Chondrocyte (in vitro differentiated cells): ENCODE measurements around the gene DIP2C. TPM values are rescaled to one million over a fixed set of nuclear protein-coding genes. Genes with fewer than 3 reads are reported as not detected.

Experiments
- DNase-seq: peaks from one replicate; pipeline ENCODE4 v3.0.0; 2021; ENCODE audit warnings: mixed read lengths, low spot score
- H3K27ac Mint-ChIP-seq: one replicate; pipeline ENCODE4 v1.8.0; 2021; ENCODE audit warnings: mild to moderate bottlenecking, moderate library complexity, mixed read lengths; ENCODE audit not compliant: unreplicated experiment
- H3K27me3 Mint-ChIP-seq: 2 replicates; pipeline ENCODE4 v1.8.0; 2021; ENCODE audit warnings: low read depth, mixed read lengths
- H3K36me3 Mint-ChIP-seq: 2 replicates; pipeline ENCODE4 v1.8.0; 2021; ENCODE audit warnings: low read depth, mixed read lengths
- H3K4me1 Mint-ChIP-seq: 2 replicates; pipeline ENCODE4 v1.8.0; 2021; ENCODE audit warnings: low read depth, mild to moderate bottlenecking, mixed read lengths
- H3K4me3 Mint-ChIP-seq: one replicate; pipeline ENCODE4 v1.8.0; 2021; ENCODE audit warnings: mild to moderate bottlenecking, moderate library complexity, mixed read lengths; ENCODE audit not compliant: unreplicated experiment
- H3K9me3 Mint-ChIP-seq: 2 replicates; pipeline ENCODE4 v1.8.0; 2021; ENCODE audit warnings: low read depth, mixed read lengths
- total RNA-seq: library from RNA; stranded (reverse); gene quantifications from 3 replicates; pipeline ENCODE4 v1.2.1, GENCODE V29; 2021
- TF ChIP-seq, protein P1 (sequence below): fragments of 200-600 bp; sonication (generic); IDR thresholded peaks from 2 replicates; pipeline ENCODE4 v1.5.0; 2021; ENCODE audit warnings: antibody characterized with exemption, mild to moderate bottlenecking, moderate library complexity

Gene DIP2C
- total RNA-seq, 1 donor from 2014 or later, result 47.9 TPM

- Mint-ChIP-seq H3K27ac (no peak overlapping the region), H3K9me3 (no peaks in the 10 kb centered on the region), H3K4me3 (no peak overlapping the region), H3K4me1 (peaks cover 21% of the 10 kb centered on the region), H3K36me3 (no peaks in the 10 kb centered on the region), H3K27me3 (no peaks in the 10 kb centered on the region)
- no peak for DNase-seq
- TF ChIP-seq, protein P1, sequence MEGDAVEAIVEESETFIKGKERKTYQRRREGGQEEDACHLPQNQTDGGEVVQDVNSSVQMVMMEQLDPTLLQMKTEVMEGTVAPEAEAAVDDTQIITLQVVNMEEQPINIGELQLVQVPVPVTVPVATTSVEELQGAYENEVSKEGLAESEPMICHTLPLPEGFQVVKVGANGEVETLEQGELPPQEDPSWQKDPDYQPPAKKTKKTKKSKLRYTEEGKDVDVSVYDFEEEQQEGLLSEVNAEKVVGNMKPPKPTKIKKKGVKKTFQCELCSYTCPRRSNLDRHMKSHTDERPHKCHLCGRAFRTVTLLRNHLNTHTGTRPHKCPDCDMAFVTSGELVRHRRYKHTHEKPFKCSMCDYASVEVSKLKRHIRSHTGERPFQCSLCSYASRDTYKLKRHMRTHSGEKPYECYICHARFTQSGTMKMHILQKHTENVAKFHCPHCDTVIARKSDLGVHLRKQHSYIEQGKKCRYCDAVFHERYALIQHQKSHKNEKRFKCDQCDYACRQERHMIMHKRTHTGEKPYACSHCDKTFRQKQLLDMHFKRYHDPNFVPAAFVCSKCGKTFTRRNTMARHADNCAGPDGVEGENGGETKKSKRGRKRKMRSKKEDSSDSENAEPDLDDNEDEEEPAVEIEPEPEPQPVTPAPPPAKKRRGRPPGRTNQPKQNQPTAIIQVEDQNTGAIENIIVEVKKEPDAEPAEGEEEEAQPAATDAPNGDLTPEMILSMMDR, result no peak
These were observed 136.2 kb downstream of the DIP2C start for GRCh38 chr10:553233-553632.

DNA sequence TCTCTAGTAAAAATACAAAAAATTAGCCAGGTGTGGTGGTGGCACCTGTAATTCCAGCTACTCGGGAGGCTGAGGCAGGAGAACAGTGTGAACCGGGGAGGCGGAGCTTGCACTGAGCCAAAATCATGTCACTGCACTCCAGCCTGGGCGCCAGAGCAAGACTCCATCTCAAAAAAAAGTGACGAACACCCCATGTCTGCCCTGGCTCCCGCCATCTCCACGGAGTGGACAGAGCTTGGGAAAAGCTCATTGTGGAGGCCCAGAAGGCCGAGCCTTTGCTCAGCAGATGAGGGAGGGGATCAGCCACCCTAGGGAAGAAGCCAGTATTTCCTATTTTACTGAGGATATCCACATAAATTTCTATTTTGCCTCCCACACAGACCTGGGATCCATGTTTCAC, 136.8 kb downstream of the DIP2C start:
- Mint-ChIP-seq H3K27me3 (no peaks in the 10 kb centered on the region), H3K4me3 (no peak overlapping the region), H3K27ac (no peak overlapping the region), H3K36me3 (no peaks in the 10 kb centered on the region), H3K4me1 (peaks cover 19% of the 10 kb centered on the region), H3K9me3 (no peaks in the 10 kb centered on the region)
- DNase-seq, result no peak
- TF ChIP-seq, protein P1, result no peak

DNA sequence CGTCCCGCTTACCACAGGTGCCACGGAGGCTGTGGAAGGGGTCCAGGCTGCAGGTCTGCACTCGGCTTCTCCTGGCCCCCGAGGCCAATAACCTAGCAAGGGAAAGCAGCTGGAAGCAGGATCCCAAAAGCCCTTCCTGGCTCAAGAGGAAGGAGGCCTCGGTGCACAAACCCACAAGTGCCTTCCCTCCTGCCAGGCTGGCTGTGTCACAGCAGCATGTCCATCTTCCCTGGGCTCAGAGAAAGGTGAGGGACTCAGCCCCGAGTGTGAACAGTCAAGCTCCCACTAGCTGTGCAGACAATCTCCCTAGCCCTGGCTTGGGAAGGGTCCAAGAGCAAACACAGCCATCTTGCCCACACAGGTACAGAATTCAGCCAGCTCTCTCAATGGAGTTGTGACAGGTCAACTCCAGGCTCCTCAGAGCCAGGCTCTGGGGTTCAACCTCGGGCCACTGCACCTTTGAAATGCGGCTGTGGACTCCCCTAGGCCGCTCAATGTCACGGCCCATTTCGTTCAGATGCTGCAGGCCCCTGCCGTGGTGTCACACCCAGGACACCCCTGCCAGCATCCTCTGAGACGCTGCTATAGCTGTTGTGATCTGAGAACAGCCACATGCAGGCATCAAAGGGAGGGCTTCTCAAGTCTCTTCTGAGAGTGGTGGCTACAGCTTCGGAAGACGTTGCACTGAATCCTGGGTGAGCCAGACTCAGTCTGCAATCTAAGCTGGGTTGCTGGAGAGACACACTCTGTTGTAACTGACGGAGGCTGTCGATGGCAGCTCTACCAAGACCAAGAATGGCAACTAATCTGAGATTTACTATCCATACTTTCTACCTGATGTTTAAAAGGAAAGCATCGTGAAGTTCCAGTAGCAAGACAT, 137.9 kb downstream of the DIP2C start:
- no peak overlapping the region for H3K4me3 Mint-ChIP-seq
- no peak overlapping the region for H3K27ac Mint-ChIP-seq

DNA sequence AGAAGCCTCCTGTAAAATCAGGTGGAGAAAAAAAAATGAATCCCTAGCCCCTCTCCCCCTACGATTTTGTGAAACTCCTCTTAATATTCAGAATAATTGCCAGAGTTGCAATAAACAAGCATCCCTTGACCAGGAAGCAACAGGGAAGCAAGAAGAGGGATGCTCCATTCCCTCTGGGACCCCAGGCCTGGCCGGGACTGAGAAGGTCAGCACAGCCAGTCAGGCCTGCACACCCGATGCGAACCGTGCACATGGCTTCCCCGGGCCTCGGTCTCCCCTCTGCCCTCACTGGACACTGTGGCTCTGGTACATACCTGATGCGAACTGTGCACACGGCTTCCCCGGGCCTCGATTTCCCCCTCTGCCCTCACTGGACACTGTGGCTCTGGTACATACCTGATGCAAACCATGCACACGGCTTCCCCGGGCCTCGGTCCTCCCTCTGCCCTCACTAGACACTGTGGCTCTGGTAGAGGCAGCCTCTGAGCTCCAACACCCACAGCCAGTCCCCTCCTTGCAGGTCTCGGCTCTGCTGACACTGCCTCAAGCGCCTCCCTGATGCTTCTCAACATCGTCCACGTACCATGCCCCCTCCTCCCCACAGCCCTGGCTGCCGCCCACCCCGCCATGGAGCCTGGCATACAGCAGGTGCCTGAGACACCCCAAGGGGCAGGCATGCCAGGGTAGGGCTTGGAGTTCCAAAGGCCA, 138.6 kb downstream of the DIP2C start:
- Mint-ChIP-seq H3K27ac (no peak overlapping the region), H3K36me3 (no peaks in the 10 kb centered on the region), H3K27me3 (no peaks in the 10 kb centered on the region), H3K4me1 (peaks cover 20% of the 10 kb centered on the region), H3K9me3 (no peaks in the 10 kb centered on the region), H3K4me3 (no peak overlapping the region)
- DNase-seq, result peak; percentile 82
- TF ChIP-seq, protein P1, result no peak

More for the DNA sequence above, 137.9 kb downstream of the DIP2C start:
- Mint-ChIP-seq H3K9me3 (no peaks in the 10 kb centered on the region), H3K36me3 (no peaks in the 10 kb centered on the region), H3K27me3 (no peaks in the 10 kb centered on the region), H3K4me1 (peaks cover 22% of the 10 kb centered on the region)
- TF ChIP-seq, protein P1, result no peak
- DNase-seq, result no peak

- Mint-ChIP-seq H3K27ac (no peak overlapping the region), H3K9me3 (no peaks in the 10 kb centered on the region), H3K4me3 (no peak overlapping the region), H3K27me3 (no peaks in the 10 kb centered on the region), H3K4me1 (peaks cover 22% of the 10 kb centered on the region), H3K36me3 (no peaks in the 10 kb centered on the region)
- peak; percentile 57 for DNase-seq
- TF ChIP-seq, protein P1, result no peak
These were observed 140.1 kb downstream of the DIP2C start for GRCh38 chr10:549391-549790.
